GM21390 (cell line): ENCODE data around the gene ZNF480.
"Not testable (repeated sequence)": the region's sequence is repeated elsewhere in the genome, so short reads cannot be mapped to it uniquely, and the experiment has no call there.

Source experiments
- ATAC-seq: cut with Tn5 transposase; IDR thresholded peaks from one replicate; pipeline ENCODE4 v1.9.1; 2021; ENCODE audit not compliant: unreplicated experiment

Gene ZNF480

DNA sequence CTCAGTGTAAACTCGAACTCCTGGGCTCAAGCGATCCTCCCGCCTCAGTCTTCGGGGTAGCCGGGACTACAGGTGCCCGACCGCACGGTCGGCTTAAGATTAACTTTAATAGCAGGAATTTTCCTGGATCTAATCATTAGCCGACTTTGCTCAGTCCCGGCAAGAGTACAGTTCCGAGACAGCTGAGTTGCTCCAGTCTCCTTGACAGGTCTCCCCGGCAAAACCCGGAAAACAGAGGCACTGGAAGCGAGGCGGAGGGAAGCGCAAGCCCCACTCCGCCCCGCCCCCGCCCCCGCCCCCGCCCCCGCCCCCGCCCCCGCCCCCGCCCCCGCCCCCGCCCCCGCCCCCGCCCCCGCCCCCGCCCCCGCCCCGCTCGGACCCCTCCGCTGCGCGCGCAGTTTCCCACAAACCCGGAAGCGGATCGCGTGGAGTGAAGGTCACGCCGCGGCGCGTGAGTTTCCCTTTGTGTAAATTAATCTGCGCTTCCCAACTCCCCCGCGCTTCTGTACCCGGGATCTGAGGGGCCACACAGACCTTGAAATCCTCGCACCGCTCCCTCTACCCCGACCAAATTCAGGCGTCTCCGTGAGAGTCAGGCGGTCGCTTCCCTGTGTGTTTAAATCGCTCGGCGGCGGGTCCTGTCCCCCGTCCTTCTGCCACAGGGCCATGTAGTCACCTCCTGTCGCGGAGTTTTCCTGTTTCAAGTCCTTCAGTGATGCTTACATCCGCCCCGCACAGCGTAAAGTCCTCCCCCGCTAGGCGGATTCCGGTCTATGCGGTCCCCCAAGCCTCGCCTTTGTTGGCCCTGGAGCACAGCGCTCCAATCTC, at the start of gene ZNF480:
ZNF480 (plus strand) TSS at position 397 of the 828 bp plus-strand sequence. CDS start 3,244 bp downstream, outside the sequence.
- ATAC-seq: no peak

- no peak for ATAC-seq
These were observed 48.7 kb upstream of the ZNF480 start for GRCh38 chr19:52248241-52248640.

DNA sequence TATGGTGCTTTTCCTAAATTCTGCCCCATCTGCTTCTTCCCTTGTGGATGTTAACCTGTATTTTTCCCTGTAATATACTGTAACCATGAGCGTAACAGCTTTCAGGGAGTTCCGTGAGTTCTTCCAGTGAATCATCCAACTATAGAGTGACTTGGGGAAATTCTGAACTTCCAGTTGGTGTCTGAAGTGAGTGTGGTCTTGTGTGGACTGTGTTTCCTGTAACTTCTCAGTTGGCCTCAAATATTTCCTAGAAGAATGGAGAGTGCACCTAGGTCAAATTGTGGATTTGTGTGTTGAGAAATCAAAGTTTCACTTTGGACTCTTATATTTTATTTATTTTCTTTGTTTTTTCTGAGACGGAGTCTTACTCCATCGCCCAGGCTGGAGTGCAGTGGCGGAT, 38.5 kb upstream of the ZNF480 start:
- ATAC-seq: no peak

GRCh38 chr19:52265556-52265955, 31.4 kb upstream of the ZNF480 start:
- not testable (repeated sequence) for ATAC-seq

DNA sequence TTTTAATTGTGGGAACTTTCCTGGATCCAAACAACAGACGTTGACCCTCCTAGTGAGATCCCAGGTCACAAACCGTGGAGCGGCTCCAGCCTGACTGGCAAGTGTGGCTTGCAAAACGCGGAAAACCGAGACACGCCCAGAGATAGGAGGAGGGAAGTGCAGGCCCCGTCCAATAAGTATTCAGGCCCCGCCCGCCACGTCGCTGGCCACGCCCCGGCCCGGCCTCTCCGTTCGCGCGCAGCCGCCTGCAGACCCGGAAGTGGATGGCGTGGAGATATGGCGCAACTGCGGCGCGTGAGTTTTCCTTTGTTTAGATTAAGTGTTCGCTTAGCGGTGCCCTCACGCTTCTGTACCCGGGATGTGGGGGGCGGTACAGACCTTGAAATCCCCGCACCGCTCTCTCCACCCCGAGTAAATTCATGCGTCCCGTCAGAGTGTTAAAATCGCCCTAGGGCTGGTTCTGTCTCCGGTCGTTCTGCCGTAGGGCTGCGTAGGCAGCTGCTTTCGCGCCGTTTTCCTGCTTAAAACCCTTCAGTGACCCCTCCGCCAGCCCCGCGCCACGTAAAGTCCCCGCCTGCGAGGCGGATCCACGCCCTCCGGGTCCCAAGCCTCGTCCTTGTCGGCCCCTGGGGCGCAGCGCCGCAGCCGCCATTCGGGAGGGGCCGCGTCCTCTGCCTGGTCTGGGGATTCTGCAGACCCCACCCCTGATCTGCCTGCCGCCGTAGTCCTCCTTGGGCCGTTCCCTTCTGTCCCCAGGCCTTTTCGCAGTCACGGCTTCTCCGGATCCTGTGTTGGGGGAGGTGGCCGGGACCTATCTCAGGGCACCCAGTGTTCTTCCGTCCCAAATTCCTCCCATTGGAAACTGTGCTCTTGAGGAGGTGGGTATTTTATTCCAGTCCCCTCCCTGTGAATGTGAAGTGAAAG, 27.4 kb upstream of the ZNF480 start, which contains the start of gene ZNF766:
ZNF766 (plus strand) TSS at position 250 of the 924 bp plus-strand sequence; CDS start at position 277, 27 bp downstream.
- peak; percentile 92 for ATAC-seq

DNA sequence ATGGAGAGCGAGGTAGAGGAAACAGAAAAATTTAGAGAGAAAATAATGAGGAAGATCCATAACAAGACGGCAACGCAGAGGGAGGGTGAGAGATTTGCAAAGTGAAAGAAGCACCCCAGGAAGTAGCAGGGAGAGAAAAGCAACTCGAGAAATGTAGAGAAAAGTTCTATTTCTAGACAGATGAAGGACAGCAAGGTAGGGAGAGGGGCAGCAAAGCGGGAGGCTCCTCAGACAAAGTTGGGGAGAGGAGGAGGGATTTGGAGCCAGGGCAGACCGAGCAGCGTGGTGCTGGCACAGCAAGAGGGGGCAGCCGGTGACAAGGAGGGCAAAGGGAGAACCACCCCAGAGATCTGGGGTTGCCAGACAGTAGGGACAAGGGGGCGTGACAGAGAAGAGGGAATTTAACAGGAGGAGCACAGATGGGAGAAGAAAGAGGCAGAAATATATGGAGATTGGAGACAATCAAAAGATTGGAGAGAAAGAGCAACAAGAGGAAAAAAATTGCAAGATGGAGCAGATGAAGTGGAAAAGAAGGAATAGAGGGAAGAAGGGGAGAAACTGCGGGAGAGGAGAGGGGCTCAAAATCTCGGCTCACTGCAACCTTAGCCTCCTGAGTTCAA, 26.6 kb upstream of the ZNF480 start:
- no peak for ATAC-seq

DNA sequence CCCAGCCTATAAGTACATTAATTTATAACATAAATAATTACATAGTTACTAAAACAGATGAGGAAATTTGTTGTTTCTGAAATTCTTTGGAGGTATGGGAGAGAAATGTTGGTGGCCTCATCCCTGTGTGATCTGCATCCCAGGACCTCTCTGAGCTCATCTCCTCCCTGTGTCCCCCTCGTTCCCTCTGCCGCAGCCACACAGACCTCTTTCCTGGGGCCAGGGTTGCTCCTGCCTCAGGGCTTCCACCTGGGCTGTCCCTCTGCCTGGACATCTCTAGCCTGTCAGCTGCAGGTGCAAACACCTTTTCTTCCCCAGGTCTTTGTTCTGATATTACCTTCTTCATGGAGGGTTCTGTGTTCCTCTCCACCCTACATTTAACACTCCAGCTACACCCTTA, 23.7 kb upstream of the ZNF480 start:
- ATAC-seq: no peak

- no peak for ATAC-seq
These were observed 22.8 kb upstream of the ZNF480 start for GRCh38 chr19:52274191-52274590.

GRCh38 chr19:52275988-52276387, 21.0 kb upstream of the ZNF480 start:
- no peak for ATAC-seq

- ATAC-seq: no peak
These were observed 19.5 kb upstream of the ZNF480 start for GRCh38 chr19:52277471-52277870.

GRCh38 chr19:52286256-52286655, 10.7 kb upstream of the ZNF480 start:
- ATAC-seq: no peak

- no peak for ATAC-seq
These were observed 5.2 kb upstream of the ZNF480 start for GRCh38 chr19:52291781-52292180.

DNA sequence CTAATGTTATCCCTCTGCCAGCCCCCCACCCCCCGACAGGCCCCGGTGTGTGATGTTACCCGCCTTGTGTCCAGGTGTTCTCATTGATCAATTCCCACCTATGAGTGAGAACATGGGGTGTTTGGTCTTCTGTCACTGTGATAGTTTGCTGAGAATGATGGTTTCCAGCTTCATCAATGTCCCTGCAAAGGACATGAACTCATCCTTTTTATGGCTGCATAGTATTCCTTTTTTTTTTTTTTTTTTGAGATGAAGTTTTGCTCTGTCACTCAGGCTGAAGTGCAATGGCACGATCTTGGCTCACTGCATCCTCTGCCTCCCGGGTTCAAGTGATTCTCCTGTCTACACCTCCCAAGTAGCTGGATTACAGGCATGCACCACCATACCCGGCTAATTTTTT, 4.0 kb upstream of the ZNF480 start:
- not testable (repeated sequence) for ATAC-seq

DNA sequence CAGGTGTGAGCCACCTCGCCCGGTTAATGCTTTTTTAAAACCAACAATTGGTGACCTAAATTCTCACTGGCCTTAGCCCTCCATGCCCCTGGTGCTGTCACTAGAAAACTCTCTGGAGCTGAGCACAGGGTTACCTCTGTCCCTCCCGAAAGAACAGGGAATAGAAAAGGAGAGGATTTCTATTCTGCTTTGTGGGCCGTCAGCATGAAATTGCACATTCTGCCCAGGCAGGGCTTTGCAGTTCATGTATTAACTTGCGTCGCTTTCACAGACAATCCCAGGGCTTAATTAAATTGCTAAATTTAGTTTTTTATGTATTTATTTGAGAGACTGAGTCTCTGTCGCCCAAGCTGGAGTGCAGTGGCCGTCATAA, 583 bp upstream of the ZNF480 start:
- ATAC-seq: no peak

DNA sequence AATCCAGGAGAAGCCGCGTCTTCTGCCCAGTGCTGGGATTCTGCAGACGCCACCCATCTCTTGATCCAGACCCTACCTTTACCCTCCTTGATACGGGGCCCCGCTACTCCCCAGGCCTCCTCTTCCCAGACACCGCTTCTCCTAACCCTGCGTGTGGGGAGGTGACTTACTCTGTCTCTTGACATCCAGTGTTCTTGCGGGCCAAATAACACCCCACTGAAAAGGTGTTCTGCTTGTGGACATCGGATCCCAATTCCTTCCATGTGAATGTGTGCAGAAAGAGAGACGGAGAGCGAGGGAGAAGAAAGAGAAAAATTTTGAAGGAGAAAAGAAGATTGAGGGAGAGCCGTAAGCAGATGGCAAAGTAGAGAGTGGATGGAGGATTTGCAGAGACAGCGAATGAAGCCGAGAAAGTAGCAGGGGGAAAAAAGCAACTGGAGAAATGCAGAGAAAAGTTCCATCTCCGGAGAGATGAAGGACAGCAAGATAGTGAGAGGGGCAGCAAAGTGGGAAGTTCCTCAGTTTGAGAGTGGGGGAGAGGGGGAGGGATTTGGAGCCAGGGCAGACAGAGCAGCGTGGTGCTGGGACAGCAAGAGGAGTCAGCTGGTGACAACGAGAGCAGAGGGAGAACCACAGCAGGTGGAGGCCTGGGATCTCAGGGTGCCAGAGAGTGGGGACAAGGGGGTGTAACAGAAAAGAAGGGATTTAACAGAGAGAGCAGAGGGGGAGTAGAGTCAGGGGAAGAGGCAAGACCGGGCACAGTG, 814 bp downstream of the ZNF480 start:
- no peak for ATAC-seq

DNA sequence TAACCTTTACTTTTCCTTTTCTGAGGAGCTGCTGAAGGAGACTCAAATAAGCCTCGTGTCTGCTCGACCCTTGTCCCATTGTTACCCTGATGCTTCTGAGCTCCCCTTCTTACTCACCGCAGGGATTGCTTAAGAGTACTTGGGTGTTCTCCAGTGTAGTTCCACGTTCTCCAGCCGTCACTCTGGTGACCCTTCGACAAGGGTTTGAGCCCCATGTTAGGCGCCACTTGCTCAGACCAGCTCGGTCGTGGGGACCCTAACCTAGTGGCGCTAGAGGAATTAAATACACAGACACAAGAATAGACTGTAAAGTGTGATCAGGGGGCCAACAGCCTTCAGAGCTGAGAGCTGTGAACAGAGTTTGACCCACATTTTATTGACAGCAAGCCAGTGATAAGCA, 10.3 kb downstream of the ZNF480 start:
- ATAC-seq: no peak

DNA sequence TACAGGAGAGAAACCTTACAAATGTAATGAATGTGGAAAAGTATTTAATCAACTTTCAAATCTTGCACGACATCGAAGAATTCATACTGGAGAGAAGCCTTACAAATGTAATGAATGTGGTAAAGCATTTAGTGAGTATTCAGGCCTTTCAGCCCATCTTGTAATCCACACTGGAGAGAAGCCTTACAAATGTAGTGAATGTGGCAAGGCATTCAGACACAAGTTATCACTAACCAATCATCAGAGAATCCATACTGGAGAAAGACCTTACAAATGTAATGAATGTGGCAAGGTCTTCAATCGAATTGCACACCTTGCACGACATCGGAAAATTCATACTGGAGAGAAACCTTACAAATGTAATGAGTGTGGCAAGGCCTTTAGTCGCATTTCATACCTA, 25.5 kb downstream of the ZNF480 start:
- ATAC-seq: no peak

DNA sequence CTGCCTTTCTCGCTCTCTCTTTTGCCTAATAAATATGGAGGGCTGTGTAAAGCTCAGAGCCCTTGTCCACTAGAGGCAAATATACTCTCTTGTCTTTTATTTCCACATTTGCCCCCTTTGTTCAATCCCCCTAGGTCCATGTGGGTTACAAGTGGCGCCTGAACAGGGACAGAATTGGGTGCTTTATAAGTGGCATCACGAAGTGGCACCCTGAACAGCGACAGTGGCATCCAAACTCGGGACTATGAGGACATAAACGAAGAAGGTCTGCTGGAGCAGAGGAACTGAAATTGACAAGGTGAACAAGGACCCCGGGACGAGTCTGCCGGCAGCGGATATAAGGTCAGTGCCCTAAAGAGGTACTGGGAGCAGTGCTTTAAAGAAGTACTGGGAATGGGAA, 34.8 kb downstream of the ZNF480 start:
- ATAC-seq: no peak

- no peak for ATAC-seq
These were observed 38.8 kb downstream of the ZNF480 start for GRCh38 chr19:52335768-52336116.

DNA sequence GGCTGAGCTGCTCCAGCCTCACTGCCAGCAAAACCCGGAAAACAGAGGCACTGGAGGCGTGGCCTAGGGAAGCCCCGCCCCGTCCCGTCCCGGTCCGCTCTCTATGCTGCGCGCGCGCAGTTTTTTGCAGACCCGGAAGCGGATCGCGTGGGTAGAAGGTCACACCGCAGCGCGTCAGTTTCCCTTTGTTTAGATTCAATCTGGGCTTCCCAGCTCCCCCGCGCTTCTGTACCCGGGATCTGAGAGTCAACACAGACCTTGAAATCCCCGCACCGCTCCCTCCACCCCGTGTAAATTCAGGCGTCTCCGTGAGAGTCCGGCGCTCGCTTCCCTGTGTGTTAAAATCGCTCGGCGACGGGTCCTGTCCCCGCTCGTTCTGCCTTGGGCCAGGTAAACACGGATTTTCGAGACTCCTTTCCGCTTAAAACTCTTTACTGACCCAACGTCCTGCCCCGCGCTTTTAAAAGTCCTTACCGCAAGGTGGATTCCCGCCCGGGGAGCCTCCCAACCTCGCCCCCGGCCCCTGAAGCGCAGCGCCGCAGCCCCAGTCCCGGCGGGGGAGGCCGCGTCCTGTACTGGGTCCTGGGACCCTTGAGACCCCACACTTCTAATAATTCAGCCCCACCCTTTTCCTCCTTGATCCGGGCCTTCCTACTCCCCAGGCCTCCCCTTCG, 39.3 kb downstream of the ZNF480 start, which contains the start of gene ZNF610:
ZNF610 (plus strand) TSS at position 127 of the 674 bp plus-strand sequence. CDS start 12,930 bp downstream, outside the sequence.
- ATAC-seq: no peak
